K562 (cell line): Measurements from ENCODE around the gene TPK1. TPM values are rescaled to one million over a fixed set of nuclear protein-coding genes. Genes with fewer than 3 reads are reported as not detected.

Source experiments
- ATAC-seq: fragments of 200-7000 bp; cut with Tn5 transposase; 3 replicates; pipeline ENCODE4 v1.9.1; 2020; ENCODE audit warnings: moderate library complexity
- BruUV-seq: library from RNA; stranded (reverse); fragments of 400-500 nt; replicated peaks from 2 replicates; lab custom pipeline; 2021; lab: Mats Ljungman, UMichigan
- CTCF ChIA-PET: fragments of 300-600 bp; formaldehyde crosslinking; extraction: SDS; loops from one replicate; lab custom pipeline; 2021; ENCODE audit warnings: low intra/inter-chr PET ratio; lab: Yijun Ruan, JAX
- POLR2A ChIA-PET: fragments of 300-600, 350-650 bp; sonication (Branson Sonifier 250); formaldehyde crosslinking; extraction: SDS; loops from one replicate; lab custom pipeline; 2021; ENCODE audit warnings: antibody characterized with exemption, inconsistent platforms; lab: Yijun Ruan, JAX
- DNase-seq, 4 experiments: peaks; one replicate each; pipeline versions ENCODE4 v3.0.0 to v3.0.0-alpha.2; 2011 to 2018; ENCODE audit warnings: low spot score in 3 of 4, mixed read lengths in 3 of 4; ENCODE audit errors: extremely low read depth in 1 of 4
- FAIRE-seq: peaks from 2 replicates; lab custom pipeline; 2011; peaks lifted over from hg19 to GRCh38; lab: Jason Lieb, UNC
- H2AFZ ChIP-seq: 2 replicates; pipeline ENCODE4 v1.6.0; 2011; ENCODE audit warnings: low read depth, low read length, control low read depth, inconsistent platforms
- H3K27ac ChIP-seq: fragments of 200-600 bp; 3 replicates; pipeline ENCODE4 v1.8.0; 2011; ENCODE audit warnings: low read depth, mild to moderate bottlenecking, control low read depth, inconsistent platforms, low read length, moderate library complexity, mixed read lengths; ENCODE audit errors: extremely low read depth
- H3K27me3 ChIP-seq, 2 experiments: fragments of 300-600 bp in 1 of 2; 2 replicates in 1 of 2; 3 replicates in 1 of 2; pipeline versions ENCODE4 v1.6.0 to v1.8.0; 2011; ENCODE audit warnings: inconsistent platforms in 2 of 2, low read length in 2 of 2, mild to moderate bottlenecking in 1 of 2, mixed read lengths in 1 of 2, moderate library complexity in 1 of 2; ENCODE audit not compliant: control insufficient read depth in 2 of 2, insufficient read depth in 2 of 2
- H3K36me3 ChIP-seq: fragments of 300-600 bp; 3 replicates; pipeline ENCODE4 v1.8.0; 2011; ENCODE audit warnings: mild to moderate bottlenecking, low read length, inconsistent platforms; ENCODE audit not compliant: control insufficient read depth, insufficient read depth
- H3K4me1 ChIP-seq, 2 experiments: fragments of 200-600 bp in 1 of 2; replicated peaks in 1 of 2; 2 replicates in 1 of 2; 3 replicates in 1 of 2; pipeline versions ENCODE4 v1.5.1 to v1.8.0; 2011; ENCODE audit warnings: inconsistent platforms in 2 of 2, low read length in 2 of 2, mild to moderate bottlenecking in 1 of 2, mixed read lengths in 1 of 2, moderate library complexity in 1 of 2; ENCODE audit not compliant: control insufficient read depth in 2 of 2, insufficient read depth in 2 of 2
- H3K4me2 ChIP-seq: 2 replicates; pipeline ENCODE4 v1.6.1; 2011; ENCODE audit warnings: low read length, control low read depth, inconsistent platforms, mixed read lengths; ENCODE audit not compliant: insufficient read depth
- H3K4me3 ChIP-seq: fragments of 200-600 bp; sonication (generic), shearing (Covaris generic); 2 replicates; pipeline ENCODE4 v1.5.1; 2016; ENCODE audit warnings: control low read depth, inconsistent platforms
- H3K79me2 ChIP-seq: fragments of 200-600 bp; 3 replicates; pipeline ENCODE4 v1.8.0; 2011; ENCODE audit warnings: low read length, inconsistent platforms; ENCODE audit not compliant: control insufficient read depth, insufficient read depth
- H3K9ac ChIP-seq, 2 experiments: 2 replicates each; pipeline versions ENCODE4 v1.6.0 to v1.6.1; 2011; ENCODE audit warnings: low read depth in 2 of 2, low read length in 2 of 2, control low read depth in 1 of 2, inconsistent platforms in 1 of 2, mild to moderate bottlenecking in 1 of 2, mixed read lengths in 1 of 2; ENCODE audit not compliant: insufficient read depth in 1 of 2
- H3K9me1 ChIP-seq: one replicate; pipeline ENCODE4 v1.6.0; 2011; ENCODE audit warnings: inconsistent platforms, mild to moderate bottlenecking, low read length, moderate library complexity; ENCODE audit not compliant: control insufficient read depth, insufficient read depth
- H3K9me3 ChIP-seq: replicated peaks from 2 replicates; pipeline ENCODE4 v1.5.1; 2011; ENCODE audit warnings: low read depth, low read length, inconsistent platforms; ENCODE audit not compliant: control insufficient read depth, insufficient read depth
- H4K20me1 ChIP-seq: replicated peaks from 2 replicates; pipeline ENCODE4 v1.6.1; 2011; ENCODE audit warnings: low read length, inconsistent platforms, mixed read lengths; ENCODE audit not compliant: control insufficient read depth, insufficient read depth
- E2F1 ChIP-seq: sonication (generic); formaldehyde crosslinking; IDR thresholded peaks from 2 replicates; pipeline ENCODE4 v1.8.1; 2023; ENCODE audit warnings: mild to moderate bottlenecking, missing genetic modification reagents, moderate library complexity
- NCOA6 ChIP-seq: fragments of 450-650 bp; IDR thresholded peaks from 2 replicates; pipeline ENCODE4 v1.6.1; 2017; ENCODE audit warnings: mild to moderate bottlenecking
- NFATC3 ChIP-seq: fragments of 450-650 bp; IDR thresholded peaks from 2 replicates; pipeline ENCODE4 v1.6.1; 2017; ENCODE audit warnings: mild to moderate bottlenecking
- PKNOX1 ChIP-seq: fragments of 450-650 bp; IDR thresholded peaks from 2 replicates; pipeline ENCODE4 v1.6.1; 2016
- RBM15 ChIP-seq: fragments of 200-400 bp; formaldehyde crosslinking; IDR thresholded peaks from 2 replicates; pipeline ENCODE4 v1.6.1; 2018; ENCODE audit warnings: mild to moderate bottlenecking, low read length, moderate library complexity; ENCODE audit not compliant: insufficient read depth
- SMAD2 ChIP-seq: fragments of 150-350 bp; IDR thresholded peaks from 2 replicates; pipeline ENCODE4 v1.6.1; 2014; ENCODE audit warnings: low read depth, mild to moderate bottlenecking, low read length
- TBP ChIP-seq: optimal IDR thresholded peaks from 2 replicates; pipeline ENCODE3; 2011; ENCODE audit warnings: low read depth, low read length, improper control_type of control experiment
- TSC22D4 ChIP-seq: fragments of 450-650 bp; IDR thresholded peaks from 2 replicates; pipeline ENCODE4 v1.6.1; 2016; ENCODE audit warnings: missing genetic modification characterization, missing biosample characterization, control low read depth
- ZFPM2 ChIP-seq: fragments of 250-450 bp; sonication (Bioruptor Pico); IDR thresholded peaks from 2 replicates; pipeline ENCODE4 v1.5.1; 2022; ENCODE audit warnings: mild to moderate bottlenecking
- ZNF785 ChIP-seq: fragments of 250-450 bp; sonication (Bioruptor Pico); IDR thresholded peaks from 2 replicates; pipeline ENCODE4 v1.4.0; 2020; ENCODE audit warnings: mild to moderate bottlenecking
- WGBS: fragments of 100-300 bp; shearing (Covaris generic); methylation state at CpG from one replicate; pipeline ENCODE4 v1.1.6; 2016; ENCODE audit warnings: low coverage, mixed read lengths; ENCODE audit not compliant: insufficient coverage; ENCODE audit errors: missing lambda C conversion rate; 5-methylcytosine and 5-hydroxymethylcytosine counted together
- in situ Hi-C: fragments of 300-500 bp; cut with MboI; formaldehyde crosslinking; loops from 4 replicates; pipeline ENCODE4 v1.15.0; 2018; ENCODE audit warnings: inconsistent platforms, mixed read lengths
- intact Hi-C: fragments of 100-400 bp; cut with micrococcal nuclease; formaldehyde crosslinking; loops from 2 replicates; pipeline ENCODE4 v1.14.2; 2022
- polyA plus RNA-seq, 8 experiments: library from polyadenylated mRNA; depleted of rRNA in 4 of 8; stranded (reverse) in 5 of 8; unstranded in 3 of 8; fragments of >200 nt; fragmentation: Nextera tagmentation in 2 of 8; fragmentation: Illumina TruSeq in 1 of 8; extraction: Ambion mirVana in 2 of 8; extraction: Trizol in 1 of 8; gene quantifications; 2 replicates each; pipeline versions ENCODE4 v1.2.1 to v1.2.3, GENCODE V29; 2011 to 2014; ENCODE audit warnings: inconsistent platforms in 1 of 8, missing spikeins in 1 of 8
- total RNA-seq, 7 experiments: library from RNA; depleted of rRNA in 6 of 7; stranded (reverse); fragments of >200 nt in 6 of 7; fragmentation: Illumina TruSeq in 2 of 7; extraction: Trizol in 2 of 7; gene quantifications; 2 replicates each; pipeline versions ENCODE4 v1.2.1 to v1.2.3, GENCODE V29; 2011 to 2021; ENCODE audit warnings: low replicate concordance in 1 of 7
- TF ChIP-seq, protein P1 (sequence below), 2 experiments: fragments of 450-650 bp; formaldehyde crosslinking in 1 of 2; IDR thresholded peaks; 2 replicates each; pipeline versions ENCODE4 v1.4.0 to v1.6.1; 2014 to 2020; ENCODE audit warnings: mild to moderate bottlenecking in 2 of 2, borderline replicate concordance in 1 of 2, low read depth in 1 of 2

Gene TPK1
- total and polyA plus RNA-seq, 9 of the 15 experiments (the other 6 are each of a cell fraction or from before 2014, with no cell fraction given) = 5.1 to 16.2 (median 9.2) TPM

GRCh38 chr7:144723301-144723700 lies 112.6 kb downstream of the TPK1 start:
- no peak overlapping the region for H3K4me3 ChIP-seq
- FAIRE-seq = no peak
- H4K20me1 ChIP-seq = no peaks in the 10 kb centered on the region
- ChIA-PET POLR2A (interaction anchor here (0.6 kb wide), 1 partner anchor 112 kb away, joined by 4 read pairs; the partner anchor contains the start of gene TPK1), CTCF (no interaction called here)
- no TSS peak for BruUV-seq
- H3K36me3 ChIP-seq = no peaks in the 10 kb centered on the region
- WGBS = 0% methylated on average over 4 of the region's 4 CpGs
- ATAC-seq = no peak
- H3K9ac ChIP-seq = no peak overlapping the region
- no peaks in the 10 kb centered on the region for H3K79me2 ChIP-seq
- no peaks in the 10 kb centered on the region for H3K9me1 ChIP-seq
- no peak for DNase-seq
- H3K9me3 ChIP-seq = no peaks in the 10 kb centered on the region
- H2AFZ ChIP-seq = no peak overlapping the region
- H3K27me3 ChIP-seq = no peaks in the 10 kb centered on the region
- in situ Hi-C loops (no loop called here), intact Hi-C loops (no loop called here)
- no peak overlapping the region for H3K27ac ChIP-seq
- no peaks in the 10 kb centered on the region for H3K4me1 ChIP-seq
- TF ChIP-seq SMAD2 (no peak), NCOA6 (no peak), E2F1 (CRISPR knock-in tag) (no peak), ZNF785 (CRISPR knock-in tag) (no peak), PKNOX1 (no peak), NFATC3 (no peak), ZFPM2 (no peak), RBM15 (no peak), TBP (no peak), TSC22D4 (tag) (no peak)
- TF ChIP-seq, protein P1, sequence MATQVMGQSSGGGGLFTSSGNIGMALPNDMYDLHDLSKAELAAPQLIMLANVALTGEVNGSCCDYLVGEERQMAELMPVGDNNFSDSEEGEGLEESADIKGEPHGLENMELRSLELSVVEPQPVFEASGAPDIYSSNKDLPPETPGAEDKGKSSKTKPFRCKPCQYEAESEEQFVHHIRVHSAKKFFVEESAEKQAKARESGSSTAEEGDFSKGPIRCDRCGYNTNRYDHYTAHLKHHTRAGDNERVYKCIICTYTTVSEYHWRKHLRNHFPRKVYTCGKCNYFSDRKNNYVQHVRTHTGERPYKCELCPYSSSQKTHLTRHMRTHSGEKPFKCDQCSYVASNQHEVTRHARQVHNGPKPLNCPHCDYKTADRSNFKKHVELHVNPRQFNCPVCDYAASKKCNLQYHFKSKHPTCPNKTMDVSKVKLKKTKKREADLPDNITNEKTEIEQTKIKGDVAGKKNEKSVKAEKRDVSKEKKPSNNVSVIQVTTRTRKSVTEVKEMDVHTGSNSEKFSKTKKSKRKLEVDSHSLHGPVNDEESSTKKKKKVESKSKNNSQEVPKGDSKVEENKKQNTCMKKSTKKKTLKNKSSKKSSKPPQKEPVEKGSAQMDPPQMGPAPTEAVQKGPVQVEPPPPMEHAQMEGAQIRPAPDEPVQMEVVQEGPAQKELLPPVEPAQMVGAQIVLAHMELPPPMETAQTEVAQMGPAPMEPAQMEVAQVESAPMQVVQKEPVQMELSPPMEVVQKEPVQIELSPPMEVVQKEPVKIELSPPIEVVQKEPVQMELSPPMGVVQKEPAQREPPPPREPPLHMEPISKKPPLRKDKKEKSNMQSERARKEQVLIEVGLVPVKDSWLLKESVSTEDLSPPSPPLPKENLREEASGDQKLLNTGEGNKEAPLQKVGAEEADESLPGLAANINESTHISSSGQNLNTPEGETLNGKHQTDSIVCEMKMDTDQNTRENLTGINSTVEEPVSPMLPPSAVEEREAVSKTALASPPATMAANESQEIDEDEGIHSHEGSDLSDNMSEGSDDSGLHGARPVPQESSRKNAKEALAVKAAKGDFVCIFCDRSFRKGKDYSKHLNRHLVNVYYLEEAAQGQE (IDR thresholded peaks at IDR 0.05; ENCODE audit: borderline replicate concordance) = no peak
- TF ChIP-seq, protein P1 (CRISPR knock-in tag; IDR thresholded peaks at IDR 0.05; ENCODE audit: low read depth) = no peak
- H3K4me2 ChIP-seq = no peak overlapping the region
